GM12891 (cell line): ENCODE data around the gene SLC19A1.

Source experiments
- DNase-seq: peaks from one replicate; pipeline ENCODE4 v3.0.0; 2011; ENCODE audit warnings: low spot score; ENCODE audit not compliant: insufficient read length
- FAIRE-seq: peaks from 2 replicates; lab custom pipeline; 2011; peaks lifted over from hg19 to GRCh38; lab: Jason Lieb, UNC
- PAX5 ChIP-seq: IDR thresholded peaks from 2 replicates; pipeline ENCODE4 v1.6.1; 2011; ENCODE audit warnings: low read length, moderate library complexity, mild to moderate bottlenecking; ENCODE audit not compliant: insufficient read depth, severe bottlenecking
- POLR2A ChIP-seq: IDR thresholded peaks from 2 replicates; pipeline ENCODE4 v1.6.1; 2011; ENCODE audit warnings: low read depth, low read length, control low read depth
- POLR2AphosphoS5 ChIP-seq: IDR thresholded peaks from 2 replicates; pipeline ENCODE4 v1.6.1; 2011; ENCODE audit warnings: low read depth, low read length, control low read depth
- POU2F2 ChIP-seq: IDR thresholded peaks from 2 replicates; pipeline ENCODE4 v1.6.1; 2011; ENCODE audit warnings: low read depth, mild to moderate bottlenecking, control low read depth, low read length, moderate library complexity
- SPI1 ChIP-seq: IDR thresholded peaks from 2 replicates; pipeline ENCODE4 v1.6.1; 2011; ENCODE audit warnings: low read depth, low read length, control low read depth
- TAF1 ChIP-seq: IDR thresholded peaks from 2 replicates; pipeline ENCODE4 v1.6.1; 2011; ENCODE audit warnings: low read depth, low read length, control low read depth

Gene SLC19A1

DNA sequence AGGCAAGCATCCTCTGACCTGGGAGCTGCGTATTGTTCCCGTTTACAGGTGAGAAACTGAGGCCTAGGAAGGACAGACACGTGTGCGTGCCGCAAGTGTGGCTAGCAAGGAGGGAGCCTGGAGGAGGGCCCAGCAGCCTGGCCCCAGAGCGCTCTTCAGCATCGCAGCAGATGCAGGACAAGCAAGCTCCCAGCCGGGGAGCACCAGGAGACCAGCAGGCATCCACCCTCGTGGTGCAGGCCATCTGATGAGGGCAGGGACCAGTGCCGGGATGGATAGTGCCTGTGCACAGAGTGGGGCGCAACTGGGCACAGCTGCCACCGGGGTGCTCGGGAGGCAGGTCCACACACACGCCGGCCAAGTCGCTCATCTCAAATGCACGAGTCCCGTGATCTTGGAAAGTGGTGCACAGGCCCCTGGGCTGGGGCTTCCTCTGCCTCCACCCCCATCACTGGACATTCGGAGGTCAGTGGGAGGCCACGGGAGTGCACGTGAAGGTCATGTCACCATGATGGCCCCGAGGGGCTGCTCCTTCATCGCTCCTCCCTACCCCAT, 82.2 kb downstream of the SLC19A1 start:
- FAIRE-seq (no peak), DNase-seq (no peak)
- TF ChIP-seq SPI1, result no peak
- no peak for TF ChIP-seq POU2F2
- TF ChIP-seq POLR2A, result no peak
- no peak for TF ChIP-seq PAX5
- TF ChIP-seq POLR2AphosphoS5, result no peak
- no peak for TF ChIP-seq TAF1

- DNase-seq, result no peak
- TF ChIP-seq SPI1 (no peak), TAF1 (no peak), PAX5 (no peak), POU2F2 (no peak), POLR2A (no peak), POLR2AphosphoS5 (no peak)
- no peak for FAIRE-seq
Measured at GRCh38 chr21:45459171-45460010, 82.8 kb downstream of the SLC19A1 start.

- FAIRE-seq (no peak), DNase-seq (no peak)
- TF ChIP-seq POU2F2, result no peak
- no peak for TF ChIP-seq SPI1
- no peak for TF ChIP-seq PAX5
Measured at GRCh38 chr21:45458281-45459170, 83.7 kb downstream of the SLC19A1 start.

GRCh38 chr21:45457832-45458172, 84.4 kb downstream of the SLC19A1 start:
- TF ChIP-seq PAX5, result no peak
- FAIRE-seq, result no peak
- DNase-seq, result no peak

DNA sequence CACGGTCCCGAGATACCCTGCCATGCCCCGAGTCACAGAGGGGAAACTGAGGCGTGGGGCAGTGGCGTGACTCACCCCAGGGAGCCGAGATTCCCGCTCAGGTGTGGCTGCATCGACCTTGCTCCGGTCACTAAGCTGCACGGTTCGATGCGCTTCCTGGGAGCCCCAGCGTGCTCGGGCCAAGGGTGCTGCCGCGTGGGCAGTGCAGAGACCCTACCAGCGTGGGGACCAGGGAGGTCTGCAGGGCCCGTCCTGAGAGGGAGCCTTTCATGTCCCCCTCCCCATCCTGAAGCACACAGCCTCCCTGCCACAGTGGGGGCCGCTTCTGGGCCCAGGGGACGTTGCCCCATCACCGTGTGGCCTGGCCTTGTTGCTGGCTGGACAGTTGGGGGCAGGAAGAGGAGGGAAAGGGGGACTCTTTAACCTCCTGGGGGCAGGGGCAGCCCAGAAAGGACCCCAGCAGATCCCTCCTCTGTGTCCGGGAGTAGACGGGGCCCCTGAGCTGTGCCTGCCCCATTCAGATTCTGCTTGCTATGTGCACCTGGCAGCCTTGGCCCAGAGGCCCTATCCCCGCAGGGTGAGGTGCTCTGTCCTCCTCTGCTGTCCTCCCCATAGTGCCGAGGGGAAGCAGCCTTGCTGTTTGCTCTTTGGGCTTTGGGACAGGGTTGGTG, 84.9 kb downstream of the SLC19A1 start:
- TF ChIP-seq POLR2A, result no peak
- FAIRE-seq, result no peak
- no peak for DNase-seq

DNA sequence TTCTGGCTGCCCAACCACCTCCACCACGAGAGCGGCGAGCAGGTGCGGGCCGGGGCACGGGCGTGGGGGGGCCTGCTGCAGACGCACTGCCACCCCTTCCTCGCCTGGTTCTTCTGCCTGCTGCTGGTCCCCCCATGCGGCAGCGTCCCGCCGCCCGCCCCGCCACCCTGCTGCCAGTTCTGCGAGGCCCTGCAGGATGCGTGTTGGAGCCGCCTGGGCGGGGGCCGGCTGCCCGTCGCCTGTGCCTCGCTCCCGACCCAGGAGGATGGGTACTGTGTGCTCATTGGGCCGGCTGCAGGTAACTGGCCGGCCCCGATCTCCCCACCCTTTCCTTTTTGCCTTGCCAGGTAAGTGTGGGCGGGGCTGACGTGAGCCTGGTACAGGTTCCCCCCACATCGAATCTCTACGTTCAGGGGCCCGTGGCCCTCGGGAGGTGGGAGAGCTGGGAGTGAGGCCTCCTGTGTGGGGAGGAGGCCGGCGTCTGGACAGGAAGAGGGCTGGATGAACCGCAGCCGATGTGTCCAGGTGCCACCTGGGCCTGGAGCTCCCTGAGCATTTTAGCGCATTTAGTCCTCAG, 85.6 kb downstream of the SLC19A1 start:
- TF ChIP-seq POU2F2 (no peak), SPI1 (no peak), TAF1 (no peak), POLR2A (no peak), POLR2AphosphoS5 (no peak), PAX5 (no peak)
- DNase-seq (no peak), FAIRE-seq (no peak)

GRCh38 chr21:45455674-45456583, 86.3 kb downstream of the SLC19A1 start:
- no peak for FAIRE-seq
- TF ChIP-seq POU2F2, result no peak
- no peak for TF ChIP-seq POLR2AphosphoS5
- no peak for TF ChIP-seq POLR2A
- TF ChIP-seq TAF1, result no peak
- no peak for TF ChIP-seq PAX5
- TF ChIP-seq SPI1, result no peak
- DNase-seq, result no peak

DNA sequence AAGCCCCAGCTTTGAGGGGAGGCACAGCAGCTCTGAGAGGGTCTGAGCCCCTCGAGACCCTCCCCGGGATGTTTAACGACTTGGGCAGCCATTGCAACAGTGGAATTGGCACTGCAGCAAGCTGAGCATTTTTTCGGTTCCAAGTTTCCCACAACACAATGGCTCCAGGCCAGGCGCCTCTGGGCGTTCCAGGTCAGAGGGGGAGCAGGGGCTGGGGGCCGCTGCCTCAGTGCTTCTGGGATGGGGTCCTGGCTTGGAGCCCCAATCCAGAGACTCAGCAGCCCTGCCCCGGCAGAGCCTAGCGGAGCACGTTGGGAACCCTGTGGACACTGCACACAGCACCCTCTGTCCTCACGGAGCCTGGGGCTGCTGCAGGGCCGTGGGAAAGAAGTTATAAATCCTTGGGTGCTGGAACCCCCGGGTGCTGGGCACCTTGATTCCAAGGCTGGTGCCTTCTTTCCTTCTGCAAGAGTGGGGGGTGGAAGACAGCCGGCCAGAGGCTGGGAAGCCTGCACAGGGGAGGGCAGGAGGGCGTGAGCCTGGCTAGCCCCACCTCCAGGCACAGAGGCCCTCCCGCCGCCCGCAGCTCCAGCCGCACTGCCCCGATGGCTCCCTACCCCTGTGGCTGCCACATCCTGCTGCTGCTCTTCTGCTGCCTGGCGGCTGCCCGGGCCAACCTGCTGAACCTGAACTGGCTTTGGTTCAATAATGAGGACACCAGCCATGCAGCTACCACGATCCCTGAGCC, 87.1 kb downstream of the SLC19A1 start:
- TF ChIP-seq PAX5 (no peak), POLR2A (no peak), POU2F2 (no peak)
- no peak for FAIRE-seq
- no peak for DNase-seq
